Liver (tissue), 9 donors: ENCODE measurements around the gene DHRS4. TPM values are rescaled to one million over a fixed set of nuclear protein-coding genes. Genes with fewer than 3 reads are reported as not detected.

Experiments used
- DNase-seq: peaks from one replicate; pipeline ENCODE4 v3.0.0-alpha.2; 2017; ENCODE audit warnings: low spot score
- H3K27ac ChIP-seq, 2 donors: one replicate each; pipeline ENCODE4 v1.7.0; 2013; ENCODE audit warnings: inconsistent platforms in 2 of 2, low read length in 2 of 2, control low read depth in 1 of 2, low read depth in 1 of 2, mild to moderate bottlenecking in 1 of 2
- H3K27me3 ChIP-seq, 4 donors: one replicate each; pipeline versions ENCODE4 v1.6.1 to v1.7.0; 2013; ENCODE audit warnings: low read length in 3 of 4, inconsistent platforms in 1 of 4, mild to moderate bottlenecking in 1 of 4, moderate library complexity in 1 of 4; ENCODE audit not compliant: control insufficient read depth in 4 of 4, insufficient read depth in 4 of 4
- H3K36me3 ChIP-seq, 4 donors: one replicate each; pipeline versions ENCODE4 v1.6.1 to v1.7.0; 2013; ENCODE audit warnings: low read length in 3 of 4, mild to moderate bottlenecking in 3 of 4, low read depth in 1 of 4, moderate library complexity in 1 of 4; ENCODE audit not compliant: control insufficient read depth in 4 of 4, insufficient read depth in 3 of 4
- H3K4me1 ChIP-seq, 4 donors: one replicate each; pipeline versions ENCODE4 v1.6.1 to v1.7.0; 2013; ENCODE audit warnings: low read length in 3 of 4, mild to moderate bottlenecking in 3 of 4, moderate library complexity in 1 of 4; ENCODE audit not compliant: control insufficient read depth in 4 of 4, insufficient read depth in 4 of 4
- H3K4me3 ChIP-seq, 3 donors: one replicate each; pipeline versions ENCODE4 v1.6.1 to v1.7.0; 2013; ENCODE audit warnings: low read length in 3 of 3, control low read depth in 1 of 3, low read depth in 1 of 3, mild to moderate bottlenecking in 1 of 3
- H3K9ac ChIP-seq, 2 donors: one replicate each; pipeline ENCODE4 v1.7.0; 2013; ENCODE audit warnings: low read length in 2 of 2, mild to moderate bottlenecking in 2 of 2, moderate library complexity in 2 of 2, control low read depth in 1 of 2, low read depth in 1 of 2
- H3K9me3 ChIP-seq, 4 donors: one replicate each; pipeline versions ENCODE4 v1.6.1 to v1.7.0; 2013; ENCODE audit warnings: low read length in 3 of 4; ENCODE audit not compliant: control insufficient read depth in 4 of 4
- ATF3 ChIP-seq: IDR thresholded peaks from 2 replicates; pipeline ENCODE4 v1.6.1; 2016; ENCODE audit warnings: antibody characterized with exemption
- EGR1 ChIP-seq, 2 donors: IDR thresholded peaks; 2 replicates each; pipeline ENCODE4 v1.6.1; 2016 to 2018; ENCODE audit warnings: antibody characterized with exemption in 2 of 2, low read depth in 2 of 2
- FOXA1 ChIP-seq: IDR thresholded peaks from 2 replicates; pipeline ENCODE4 v1.6.1; 2016; ENCODE audit warnings: antibody characterized with exemption
- FOXA2 ChIP-seq: IDR thresholded peaks from 2 replicates; pipeline ENCODE4 v1.6.1; 2016; ENCODE audit warnings: antibody characterized with exemption
- GABPA ChIP-seq, 2 donors: IDR thresholded peaks in 1 of 2; conservative IDR thresholded peaks in 1 of 2; 2 replicates each; pipeline ENCODE4 v1.6.1; 2016; ENCODE audit warnings: antibody characterized with exemption in 2 of 2, mild to moderate bottlenecking in 1 of 2, moderate library complexity in 1 of 2
- HNF4A ChIP-seq, 2 donors: conservative IDR thresholded peaks; 2 replicates each; pipeline ENCODE4 v1.6.1; 2016; ENCODE audit warnings: antibody characterized with exemption in 2 of 2, mild to moderate bottlenecking in 2 of 2
- HNF4G ChIP-seq: IDR thresholded peaks from 2 replicates; pipeline ENCODE4 v1.6.1; 2016; ENCODE audit warnings: antibody characterized with exemption
- JUND ChIP-seq, 2 donors: IDR thresholded peaks; 2 replicates each; pipeline ENCODE4 v1.6.1; 2016; ENCODE audit warnings: antibody characterized with exemption in 2 of 2
- MAX ChIP-seq: IDR thresholded peaks from 2 replicates; pipeline ENCODE4 v1.6.1; 2016; ENCODE audit warnings: antibody characterized with exemption
- NR2F2 ChIP-seq: IDR thresholded peaks from 2 replicates; pipeline ENCODE4 v1.6.1; 2016; ENCODE audit warnings: antibody characterized with exemption
- RAD21 ChIP-seq, 2 donors: IDR thresholded peaks; 2 replicates each; pipeline ENCODE4 v1.6.1; 2016; ENCODE audit warnings: antibody characterized with exemption in 2 of 2, mild to moderate bottlenecking in 2 of 2
- REST ChIP-seq: IDR thresholded peaks from 2 replicates; pipeline ENCODE4 v1.6.1; 2016; ENCODE audit warnings: antibody characterized with exemption, mild to moderate bottlenecking
- RXRA ChIP-seq, 2 donors: IDR thresholded peaks; 2 replicates each; pipeline ENCODE4 v1.6.1; 2017 to 2018; ENCODE audit warnings: antibody characterized with exemption in 2 of 2, mild to moderate bottlenecking in 1 of 2
- SP1 ChIP-seq: IDR thresholded peaks from 2 replicates; pipeline ENCODE4 v1.6.1; 2018; ENCODE audit warnings: antibody characterized with exemption, mild to moderate bottlenecking
- TAF1 ChIP-seq: conservative IDR thresholded peaks from 2 replicates; pipeline ENCODE4 v1.6.1; 2016; ENCODE audit warnings: antibody characterized with exemption, mild to moderate bottlenecking
- YY1 ChIP-seq: IDR thresholded peaks from 2 replicates; pipeline ENCODE4 v1.6.1; 2016; ENCODE audit warnings: antibody characterized with exemption, mild to moderate bottlenecking
- WGBS: extraction: QIAGEN DNeasy Blood & Tissue Kit; methylation state at CpG from one replicate; pipeline ENCODE4 v1.1.7; 2013; 5-methylcytosine and 5-hydroxymethylcytosine counted together
- polyA plus RNA-seq, 2 donors: library from polyadenylated mRNA; stranded (reverse) in 1 of 2; unstranded in 1 of 2; fragments of 200-250 nt in 1 of 2; fragments of >200 nt in 1 of 2; fragmentation: Nextera tagmentation in 1 of 2; extraction: Ambion mirVana in 1 of 2; gene quantifications; one replicate each; pipeline versions ENCODE4 v1.2.1 to v1.2.3, GENCODE V29; 2013 to 2015
- total RNA-seq, 2 donors: library from RNA; depleted of rRNA; stranded (reverse); fragments of >200 nt; gene quantifications; one replicate each; pipeline ENCODE4 v1.2.3, GENCODE V29; 2014
- TF ChIP-seq, protein P1 (sequence below): fragments of 150-350 bp; IDR thresholded peaks from 2 replicates; pipeline ENCODE4 v1.5.1; 2017; ENCODE audit warnings: improper control_type of control experiment, low read depth, low read length; ENCODE audit not compliant: missing input control
- TF ChIP-seq, protein P2 (sequence below): IDR thresholded peaks from 2 replicates; pipeline ENCODE4 v1.6.1; 2016; ENCODE audit warnings: antibody characterized with exemption
- donor health status: healthy.
- donor health status: healthy.
- donor health status: healthy.
- donor health status: healthy.
- donor health status: healthy.

Gene DHRS4
- total and polyA plus RNA-seq, 4 donors, result 53.6 to 70.2 (median 61.5) TPM

- H3K4me1 ChIP-seq, result peaks cover 15 to 64% (median 51%) of the 10 kb centered on the region in 4 donors
Measured at GRCh38 chr14:23936084-23936829, 17.3 kb upstream of the DHRS4 start.

More at GRCh38 chr14:23936084-23936829, 17.3 kb upstream of the DHRS4 start:
- Histone ChIP-seq H3K9ac (no peak overlapping the region), H3K36me3 (peaks cover 0 to 10% (median 6%) of the 10 kb centered on the region in 4 donors), H3K9me3 (no peaks in the 10 kb centered on the region), H3K27me3 (no peaks in the 10 kb centered on the region), H3K4me3 (peak overlapping the region in 1 of 3 donors; percentile 8), H3K27ac (peak overlapping the region; percentile 65 to 71)
- WGBS, result 46% methylated on average over 7 of the region's 7 CpGs
- TF ChIP-seq TAF1 (no peak), NR2F2 (peak; percentile 87), FOXA1 (peak; percentile 84), ATF3 (peak; percentile 64), REST (peak; percentile 88), EGR1 (IDR thresholded peaks at IDR 0.05; ENCODE audit: low read depth in 2 of 2) (peak; percentile 7 to 28), FOXA2 (peak; percentile 79), JUND (IDR thresholded peaks at IDR 0.05) (peak; percentile 59 to 96), SP1 (peak; percentile 95), RXRA (IDR thresholded peaks at IDR 0.05) (peak; percentile 99), YY1 (peak; percentile 90), MAX (peak; percentile 81), RAD21 (IDR thresholded peaks at IDR 0.05) (peak; percentile 46 to 62), HNF4G (peak; percentile 98), GABPA (IDR thresholded peaks at IDR 0.05 in 1 of 2, conservative IDR thresholded peaks at IDR 0.05 in 1 of 2) (peak in 1 of 2 donors; percentile 15), HNF4A (conservative IDR thresholded peaks at IDR 0.05) (peak; percentile 99)
- TF ChIP-seq, protein P1, sequence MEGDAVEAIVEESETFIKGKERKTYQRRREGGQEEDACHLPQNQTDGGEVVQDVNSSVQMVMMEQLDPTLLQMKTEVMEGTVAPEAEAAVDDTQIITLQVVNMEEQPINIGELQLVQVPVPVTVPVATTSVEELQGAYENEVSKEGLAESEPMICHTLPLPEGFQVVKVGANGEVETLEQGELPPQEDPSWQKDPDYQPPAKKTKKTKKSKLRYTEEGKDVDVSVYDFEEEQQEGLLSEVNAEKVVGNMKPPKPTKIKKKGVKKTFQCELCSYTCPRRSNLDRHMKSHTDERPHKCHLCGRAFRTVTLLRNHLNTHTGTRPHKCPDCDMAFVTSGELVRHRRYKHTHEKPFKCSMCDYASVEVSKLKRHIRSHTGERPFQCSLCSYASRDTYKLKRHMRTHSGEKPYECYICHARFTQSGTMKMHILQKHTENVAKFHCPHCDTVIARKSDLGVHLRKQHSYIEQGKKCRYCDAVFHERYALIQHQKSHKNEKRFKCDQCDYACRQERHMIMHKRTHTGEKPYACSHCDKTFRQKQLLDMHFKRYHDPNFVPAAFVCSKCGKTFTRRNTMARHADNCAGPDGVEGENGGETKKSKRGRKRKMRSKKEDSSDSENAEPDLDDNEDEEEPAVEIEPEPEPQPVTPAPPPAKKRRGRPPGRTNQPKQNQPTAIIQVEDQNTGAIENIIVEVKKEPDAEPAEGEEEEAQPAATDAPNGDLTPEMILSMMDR, result no peak
- TF ChIP-seq, protein P2, sequence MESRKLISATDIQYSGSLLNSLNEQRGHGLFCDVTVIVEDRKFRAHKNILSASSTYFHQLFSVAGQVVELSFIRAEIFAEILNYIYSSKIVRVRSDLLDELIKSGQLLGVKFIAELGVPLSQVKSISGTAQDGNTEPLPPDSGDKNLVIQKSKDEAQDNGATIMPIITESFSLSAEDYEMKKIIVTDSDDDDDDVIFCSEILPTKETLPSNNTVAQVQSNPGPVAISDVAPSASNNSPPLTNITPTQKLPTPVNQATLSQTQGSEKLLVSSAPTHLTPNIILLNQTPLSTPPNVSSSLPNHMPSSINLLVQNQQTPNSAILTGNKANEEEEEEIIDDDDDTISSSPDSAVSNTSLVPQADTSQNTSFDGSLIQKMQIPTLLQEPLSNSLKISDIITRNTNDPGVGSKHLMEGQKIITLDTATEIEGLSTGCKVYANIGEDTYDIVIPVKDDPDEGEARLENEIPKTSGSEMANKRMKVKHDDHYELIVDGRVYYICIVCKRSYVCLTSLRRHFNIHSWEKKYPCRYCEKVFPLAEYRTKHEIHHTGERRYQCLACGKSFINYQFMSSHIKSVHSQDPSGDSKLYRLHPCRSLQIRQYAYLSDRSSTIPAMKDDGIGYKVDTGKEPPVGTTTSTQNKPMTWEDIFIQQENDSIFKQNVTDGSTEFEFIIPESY, result peak; percentile 83
- DNase-seq, result no peak
